Measurements from ENCODE around the gene ALK.

- TF ChIP-seq ZBTB11 (tag by site-specific recombination; conservative IDR thresholded peaks at IDR 0.05; ENCODE audit: low read depth) (no peak), PBX3 (CRISPR knock-in tag; IDR thresholded peaks at IDR 0.05) (no peak)
These were observed 698.1 kb downstream of the ALK start for GRCh38 chr2:29223257-29223656.

Data from HEK293 (cell line).